NK-92 (cell line): ENCODE measurements around the gene MIEF1.
"Not testable (repeated sequence)": the region's sequence is repeated elsewhere in the genome, so short reads cannot be mapped to it uniquely, and the experiment has no call there.

Experiments
- DNase-seq: peaks from one replicate; lab custom pipeline; 2025; ENCODE audit not compliant: unreplicated experiment; lab: John Stamatoyannopoulos, UW

Gene MIEF1

GRCh38 chr22:39512026-39512425 is 9.9 kb downstream of the MIEF1 start:
- DNase-seq = no peak

GRCh38 chr22:39513791-39514190 is 11.7 kb downstream of the MIEF1 start:
- no peak for DNase-seq

- no peak for DNase-seq
Measured at GRCh38 chr22:39514373-39514973, 12.4 kb downstream of the MIEF1 start.

GRCh38 chr22:39515266-39516050 is 13.4 kb downstream of the MIEF1 start:
- DNase-seq = no peak

GRCh38 chr22:39517470-39517869 is 15.4 kb downstream of the MIEF1 start:
- no peak for DNase-seq

- DNase-seq = no peak
Measured at GRCh38 chr22:39518144-39518786, 16.2 kb downstream of the MIEF1 start.

GRCh38 chr22:39518996-39519680 is 17.0 kb downstream of the MIEF1 start:
- no peak for DNase-seq

- peak; percentile 61 for DNase-seq
Measured at GRCh38 chr22:39519681-39520225, 17.7 kb downstream of the MIEF1 start.

- DNase-seq = no peak
Measured at GRCh38 chr22:39520226-39521105, 18.4 kb downstream of the MIEF1 start, which contains the start of gene ATF4. Gene ATF4, plus strand, starts transcription at chr22:39520562. Its CDS starts 884 bp downstream, at chr22:39521446.

- DNase-seq = not testable (repeated sequence)
Measured at GRCh38 chr22:39521106-39521885, 19.2 kb downstream of the MIEF1 start.

- DNase-seq = not testable (repeated sequence)
Measured at GRCh38 chr22:39522091-39522490, 20.0 kb downstream of the MIEF1 start.

GRCh38 chr22:39522567-39523300 is 20.6 kb downstream of the MIEF1 start:
- DNase-seq = no peak

- no peak for DNase-seq
Measured at GRCh38 chr22:39524089-39524752, 22.1 kb downstream of the MIEF1 start.

GRCh38 chr22:39524753-39525657 is 22.9 kb downstream of the MIEF1 start:
- no peak for DNase-seq

- no peak for DNase-seq
Measured at GRCh38 chr22:39525658-39525975, 23.5 kb downstream of the MIEF1 start.

GRCh38 chr22:39526736-39527171 is 24.7 kb downstream of the MIEF1 start:
- DNase-seq = no peak

- no peak for DNase-seq
Measured at GRCh38 chr22:39527481-39527961, 25.4 kb downstream of the MIEF1 start.
